ENCODE results near the gene G6PD.
"Not testable (repeated sequence)": the region's sequence is repeated elsewhere in the genome, so short reads cannot be mapped to it uniquely, and the experiment has no call there.

- not testable (repeated sequence) for TF ChIP-seq CTCF, POLR2A (IDR thresholded peaks at IDR 0.05)
Measured at GRCh38 chrX:154590415-154590814, 43.8 kb upstream of the G6PD start.

Measured in testis (tissue), 2 donors.